ENCODE measurements around the gene HNRNPA0. TPM values are rescaled to one million over a fixed set of nuclear protein-coding genes. Genes with fewer than 3 reads are reported as not detected.
A peak's percentile ranks its signal among the peaks of the same experiment; 100 is the strongest.

HNRNPA0 gene
- total and polyA plus RNA-seq, 2 donors (not counting 1 experiment from before 2014, with no cell fraction given): 31.5 to 34.2 TPM

- H3K9me3 ChIP-seq (ENCODE audit: control extremely low read depth in 1 of 3, control insufficient read depth in 2 of 3, insufficient read depth in 1 of 3, low read length in 2 of 3): no peaks in the 10 kb centered on the region
- intact Hi-C loops (cut with micrococcal nuclease): no loop called here
- H3K9me3 Mint-ChIP-seq (ENCODE audit: insufficient read depth): no peaks in the 10 kb centered on the region
- peaks cover 46% of the 10 kb centered on the region for H4K20me1 ChIP-seq (ENCODE audit: control insufficient read depth, insufficient read depth, low read length, poor library complexity, severe bottlenecking)
- H3K9ac ChIP-seq (ENCODE audit: low read length): no peak overlapping the region
- no peak for ATAC-seq (ENCODE audit: low read depth)
- no peaks in the 10 kb centered on the region for H3K27me3 ChIP-seq (replicated peaks in 1 of 4; ENCODE audit: control extremely low read depth in 1 of 4, control insufficient read depth in 3 of 4, insufficient read depth in 4 of 4, low read length in 3 of 4)
- no peak overlapping the region for H3K27ac ChIP-seq (ENCODE audit: low read length in 2 of 2)
- no peak overlapping the region for H2AFZ ChIP-seq (ENCODE audit: insufficient read depth, low read depth, low read length, poor library complexity, severe bottlenecking)
- no peak overlapping the region for H3K4me2 ChIP-seq (replicated peaks; ENCODE audit: low read depth, low read length, poor library complexity, severe bottlenecking)
- no peak overlapping the region for H3K27ac Mint-ChIP-seq
- peaks cover 69% of the 10 kb centered on the region for H3K79me2 ChIP-seq (ENCODE audit: control insufficient read depth, insufficient read depth, low read length)
- peaks cover 0 to 5% of the 10 kb centered on the region in 2 experiments for H3K36me3 ChIP-seq (replicated peaks in 1 of 2; ENCODE audit: control extremely low read depth in 1 of 2, control insufficient read depth in 1 of 2, extremely low read depth in 1 of 2, insufficient read depth in 2 of 2, low read length in 1 of 2)
- no CpG with 5 or more reads among the region's 2 CpGs for WGBS (ENCODE audit: insufficient coverage)
- DNase-seq: no peak
- TF ChIP-seq EZH2 (IDR thresholded peaks at IDR 0.05; ENCODE audit: borderline replicate concordance, insufficient read depth, low read depth, low read length, poor library complexity, severe bottlenecking): no peak
- TF ChIP-seq CTCF (IDR thresholded peaks at IDR 0.05): no peak
- H3K4me3 ChIP-seq (ENCODE audit: control extremely low read depth in 1 of 5, extremely low read depth in 1 of 5, insufficient read depth in 1 of 5, low read depth in 2 of 5, low read length in 4 of 5): no peak overlapping the region
- ChIA-PET POLR2A (interaction anchor here (0.5 kb wide), 1 partner anchor 787 kb away, joined by 5 read pairs; no protein-coding TSS in a partner anchor), CTCF (interaction anchor here (1.0 to 11.3 kb wide), 5 partner anchors 12 to 288 kb away, joined by 3 to 185 read pairs (median 4); partner anchors contain the start of gene KLHL3)
- H3K4me3 Mint-ChIP-seq: no peak overlapping the region
- H3K4me1 ChIP-seq (ENCODE audit: control insufficient read depth in 2 of 2, insufficient read depth in 2 of 2, low read length in 2 of 2): peaks cover 19 to 23% of the 10 kb centered on the region in 2 donors
- peaks cover 27% of the 10 kb centered on the region for H3K4me1 Mint-ChIP-seq
- no peaks in the 10 kb centered on the region for H3K27me3 Mint-ChIP-seq
These were observed 6.3 kb downstream of the HNRNPA0 start for GRCh38 chr5:137747848-137748247.

GRCh38 chr5:137743031-137743640 lies 11.0 kb downstream of the HNRNPA0 start:
- ATAC-seq (ENCODE audit: low read depth): peak; percentile 71
- H3K4me3 Mint-ChIP-seq: no peak overlapping the region
- no peaks in the 10 kb centered on the region for H3K27me3 Mint-ChIP-seq
- ChIA-PET CTCF (interaction anchor here (0.6 to 11.3 kb wide), 26 partner anchors 8 to 618 kb away, joined by 3 to 185 read pairs (median 5); partner anchors contain the start of gene HNRNPA0), POLR2A (interaction anchor here (0.6 kb wide), 1 partner anchor 63 kb away, joined by 4 read pairs; no protein-coding TSS in a partner anchor)
- H3K9ac ChIP-seq (ENCODE audit: low read length): no peak overlapping the region
- intact Hi-C loops (cut with micrococcal nuclease): loop anchor here (1.0 kb wide), 3 partner anchors 9 to 114 kb away; no protein-coding TSS in a partner anchor
- no peak overlapping the region for H3K27ac Mint-ChIP-seq
- no peaks in the 10 kb centered on the region for H3K9me3 Mint-ChIP-seq (ENCODE audit: insufficient read depth)
- WGBS (ENCODE audit: insufficient coverage): 100% methylated on average over 1 of the region's 4 CpGs
- H3K4me2 ChIP-seq (replicated peaks; ENCODE audit: low read depth, low read length, poor library complexity, severe bottlenecking): no peak overlapping the region
- no peaks in the 10 kb centered on the region for H3K4me1 ChIP-seq (ENCODE audit: control insufficient read depth in 2 of 2, insufficient read depth in 2 of 2, low read length in 2 of 2)
- no peaks in the 10 kb centered on the region for H3K27me3 ChIP-seq (replicated peaks in 1 of 4; ENCODE audit: control extremely low read depth in 1 of 4, control insufficient read depth in 3 of 4, insufficient read depth in 4 of 4, low read length in 3 of 4)
- no peak overlapping the region for H3K4me3 ChIP-seq (ENCODE audit: control extremely low read depth in 1 of 5, extremely low read depth in 1 of 5, insufficient read depth in 1 of 5, low read depth in 2 of 5, low read length in 4 of 5)
- TF ChIP-seq EZH2 (IDR thresholded peaks at IDR 0.05; ENCODE audit: borderline replicate concordance, insufficient read depth, low read depth, low read length, poor library complexity, severe bottlenecking) (no peak), CTCF (IDR thresholded peaks at IDR 0.05) (peak; percentile 81)
- H3K36me3 ChIP-seq (replicated peaks in 1 of 2; ENCODE audit: control extremely low read depth in 1 of 2, control insufficient read depth in 1 of 2, extremely low read depth in 1 of 2, insufficient read depth in 2 of 2, low read length in 1 of 2): no peaks in the 10 kb centered on the region
- H3K79me2 ChIP-seq (ENCODE audit: control insufficient read depth, insufficient read depth, low read length): peaks cover 26% of the 10 kb centered on the region
- no peaks in the 10 kb centered on the region for H3K9me3 ChIP-seq (ENCODE audit: control extremely low read depth in 1 of 3, control insufficient read depth in 2 of 3, insufficient read depth in 1 of 3, low read length in 2 of 3)
- no peak overlapping the region for H3K27ac ChIP-seq (ENCODE audit: low read length in 2 of 2)
- peak; percentile 73 for DNase-seq
- H2AFZ ChIP-seq (ENCODE audit: insufficient read depth, low read depth, low read length, poor library complexity, severe bottlenecking): no peak overlapping the region
- H3K4me1 Mint-ChIP-seq: peaks cover 2% of the 10 kb centered on the region
- H4K20me1 ChIP-seq (ENCODE audit: control insufficient read depth, insufficient read depth, low read length, poor library complexity, severe bottlenecking): peaks cover 4% of the 10 kb centered on the region

All from B cell (primary cell).